HG02885 (cell line): Measurements from ENCODE around the gene TRANK1.
"Not testable (repeated sequence)": the region's sequence is repeated elsewhere in the genome, so short reads cannot be mapped to it uniquely, and the experiment has no call there.

Experiments
- ATAC-seq: cut with Tn5 transposase; IDR thresholded peaks from one replicate; pipeline ENCODE4 v1.9.1; 2021; ENCODE audit warnings: mild to moderate bottlenecking; ENCODE audit not compliant: unreplicated experiment, poor library complexity

Gene TRANK1

GRCh38 chr3:36923523-36923943 lies 21.3 kb downstream of the TRANK1 start:
- no peak for ATAC-seq

- ATAC-seq, result no peak
Observed at GRCh38 chr3:36920884-36921567, 23.8 kb downstream of the TRANK1 start.

GRCh38 chr3:36919439-36920160 lies 25.3 kb downstream of the TRANK1 start:
- no peak for ATAC-seq

- peak; percentile 93 for ATAC-seq
Observed at GRCh38 chr3:36918050-36918449, 26.8 kb downstream of the TRANK1 start.

- ATAC-seq, result peak; percentile 96
Observed at GRCh38 chr3:36911990-36912804, 32.7 kb downstream of the TRANK1 start.

- no peak for ATAC-seq
Observed at GRCh38 chr3:36909666-36910065, 35.2 kb downstream of the TRANK1 start.

- ATAC-seq, result no peak
Observed at GRCh38 chr3:36909181-36909580, 35.7 kb downstream of the TRANK1 start.

GRCh38 chr3:36908647-36909180 lies 36.1 kb downstream of the TRANK1 start:
- no peak for ATAC-seq

GRCh38 chr3:36907911-36908646 lies 36.8 kb downstream of the TRANK1 start:
- peak; percentile 25 for ATAC-seq

GRCh38 chr3:36906504-36907149 lies 38.2 kb downstream of the TRANK1 start:
- no peak for ATAC-seq

- no peak for ATAC-seq
Observed at GRCh38 chr3:36905545-36905944, 39.3 kb downstream of the TRANK1 start.

GRCh38 chr3:36904641-36905040 lies 40.2 kb downstream of the TRANK1 start:
- no peak for ATAC-seq

GRCh38 chr3:36904065-36904464 lies 40.8 kb downstream of the TRANK1 start:
- ATAC-seq, result not testable (repeated sequence)

- no peak for ATAC-seq
Observed at GRCh38 chr3:36903119-36903882, 41.6 kb downstream of the TRANK1 start.

- no peak for ATAC-seq
Observed at GRCh38 chr3:36901588-36901987, 43.3 kb downstream of the TRANK1 start.

GRCh38 chr3:36900474-36901443 lies 44.1 kb downstream of the TRANK1 start:
- no peak for ATAC-seq

- no peak for ATAC-seq
Observed at GRCh38 chr3:36895496-36896409, 49.1 kb downstream of the TRANK1 start.
